ENCODE measurements around the gene DCDC2B. TPM values are rescaled to one million over a fixed set of nuclear protein-coding genes. Genes with fewer than 3 reads are reported as not detected.

The DCDC2B gene
- total and polyA plus RNA-seq, 10 of the 15 experiments (the other 5 are each of a cell fraction or from before 2014, with no cell fraction given) = 0.12 to 0.21 (median 0.15) TPM; not detected in 7

GRCh38 chr1:32239337-32239736 is 30.4 kb downstream of the DCDC2B start:
- no peak overlapping the region for H3K27ac ChIP-seq (ENCODE audit: control insufficient read depth, insufficient read depth)
- no peak for DNase-seq (ENCODE audit: low read depth, low spot score)
- no peak overlapping the region for H2AFZ ChIP-seq (ENCODE audit: control insufficient read depth, low read depth, low read length)
- TF ChIP-seq MYB (IDR thresholded peaks at IDR 0.05; ENCODE audit: borderline replicate concordance, low read depth, low read length) (no peak), RUNX3 (IDR thresholded peaks at IDR 0.05; ENCODE audit: low read length) (no peak)
- TF ChIP-seq, protein P1, sequence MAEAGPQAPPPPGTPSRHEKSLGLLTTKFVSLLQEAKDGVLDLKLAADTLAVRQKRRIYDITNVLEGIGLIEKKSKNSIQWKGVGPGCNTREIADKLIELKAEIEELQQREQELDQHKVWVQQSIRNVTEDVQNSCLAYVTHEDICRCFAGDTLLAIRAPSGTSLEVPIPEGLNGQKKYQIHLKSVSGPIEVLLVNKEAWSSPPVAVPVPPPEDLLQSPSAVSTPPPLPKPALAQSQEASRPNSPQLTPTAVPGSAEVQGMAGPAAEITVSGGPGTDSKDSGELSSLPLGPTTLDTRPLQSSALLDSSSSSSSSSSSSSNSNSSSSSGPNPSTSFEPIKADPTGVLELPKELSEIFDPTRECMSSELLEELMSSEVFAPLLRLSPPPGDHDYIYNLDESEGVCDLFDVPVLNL (IDR thresholded peaks at IDR 0.05; ENCODE audit: low read depth, low read length) = no peak
- no peak overlapping the region for H3K9ac ChIP-seq (ENCODE audit: control insufficient read depth, insufficient read depth, low read length)
- no peaks in the 10 kb centered on the region for H4K20me1 ChIP-seq (ENCODE audit: control insufficient read depth, insufficient read depth)
- intact Hi-C loops (cut with micrococcal nuclease; ENCODE audit: unreplicated experiment) (no loop called here), in situ Hi-C loops (cut with MboI) (no loop called here)
- H3K4me3 ChIP-seq = no peak overlapping the region
- H3K36me3 ChIP-seq (ENCODE audit: control insufficient read depth in 2 of 2, insufficient read depth in 2 of 2, low read length in 1 of 2) = no peaks in the 10 kb centered on the region
- H3K9me3 ChIP-seq (replicated peaks; ENCODE audit: control insufficient read depth, insufficient read depth, low read length) = no peaks in the 10 kb centered on the region
- WGBS (ENCODE audit: insufficient coverage, insufficient replicate concordance, low lambda C conversion rate, missing lambda C conversion rate) = 57% methylated on average over 4 of the region's 4 CpGs
- H3K4me1 ChIP-seq (ENCODE audit: control insufficient read depth, insufficient read depth, low read length) = peaks cover 21% of the 10 kb centered on the region
- ATAC-seq = no peak
- no peak for FAIRE-seq
- RAD21 ChIA-PET (ENCODE audit: unreplicated experiment) = interaction anchor here (0.8 to 3.0 kb wide), 4 partner anchors 9 to 77 kb away, joined by 3 to 14 read pairs (median 6); partner anchors contain the start of gene HDAC1
- POLR2A ChIA-PET = interaction anchor here (1.1 to 1.2 kb wide), 2 partner anchors 9 to 18 kb away, joined by 3 to 4 read pairs; no protein-coding TSS in a partner anchor
- SMC1A ChIA-PET (ENCODE audit: uncharacterized antibody, unreplicated experiment) = interaction anchor here (1.7 to 5.2 kb wide), 3 partner anchors 10 to 162 kb away, joined by 8 to 37 read pairs (median 11); no protein-coding TSS in a partner anchor
- BruUV-seq (replicated peaks) = no TSS peak
- CTCF ChIA-PET = interaction anchor here (0.6 to 6.0 kb wide), 7 partner anchors 10 to 58 kb away, joined by 3 to 50 read pairs (median 6); partner anchors contain the start of genes EIF3I, FAM167B, LCK and TMEM234
- H3K27me3 ChIP-seq (replicated peaks in 1 of 2; ENCODE audit: control insufficient read depth in 2 of 2, insufficient read depth in 2 of 2, low read length in 1 of 2) = no peaks in the 10 kb centered on the region
- H3K4me2 ChIP-seq (ENCODE audit: control insufficient read depth, insufficient read depth) = no peak overlapping the region
- no peaks in the 10 kb centered on the region for H3K79me2 ChIP-seq (ENCODE audit: control insufficient read depth, insufficient read depth, low read length)

- intact Hi-C loops (cut with micrococcal nuclease; ENCODE audit: unreplicated experiment) = no loop called here
Measured at GRCh38 chr1:32239790-32240139, 30.9 kb downstream of the DCDC2B start.

More at GRCh38 chr1:32239790-32240139, 30.9 kb downstream of the DCDC2B start:
- Histone ChIP-seq H3K79me2 (ENCODE audit: control insufficient read depth, insufficient read depth, low read length) (no peaks in the 10 kb centered on the region), H3K4me2 (ENCODE audit: control insufficient read depth, insufficient read depth) (no peak overlapping the region), H3K4me3 (no peak overlapping the region), H3K36me3 (ENCODE audit: control insufficient read depth in 2 of 2, insufficient read depth in 2 of 2, low read length in 1 of 2) (no peaks in the 10 kb centered on the region), H3K27me3 (replicated peaks in 1 of 2; ENCODE audit: control insufficient read depth in 2 of 2, insufficient read depth in 2 of 2, low read length in 1 of 2) (no peaks in the 10 kb centered on the region), H3K27ac (ENCODE audit: control insufficient read depth, insufficient read depth) (no peak overlapping the region), H2AFZ (ENCODE audit: control insufficient read depth, low read depth, low read length) (peak overlapping the region; percentile 89), H3K9ac (ENCODE audit: control insufficient read depth, insufficient read depth, low read length) (no peak overlapping the region; the same call in 1 of the 2 replicates), H3K9me3 (replicated peaks; ENCODE audit: control insufficient read depth, insufficient read depth, low read length) (no peaks in the 10 kb centered on the region), H4K20me1 (ENCODE audit: control insufficient read depth, insufficient read depth) (no peaks in the 10 kb centered on the region), H3K4me1 (ENCODE audit: control insufficient read depth, insufficient read depth, low read length) (peaks cover 21% of the 10 kb centered on the region)
- SMC1A ChIA-PET (ENCODE audit: uncharacterized antibody, unreplicated experiment) = interaction anchor here (1.1 to 5.2 kb wide), 11 partner anchors 9 to 166 kb away, joined by 3 to 37 read pairs (median 7); partner anchors contain the start of genes BSDC1 and TMEM39B
- in situ Hi-C loops (cut with MboI) = no loop called here
- FAIRE-seq (no peak), ATAC-seq (no peak), DNase-seq (ENCODE audit: low read depth, low spot score) (no peak)
- WGBS (ENCODE audit: insufficient coverage, insufficient replicate concordance, low lambda C conversion rate, missing lambda C conversion rate) = 93% methylated on average over 14 of the region's 20 CpGs
- RAD21 ChIA-PET (ENCODE audit: unreplicated experiment) = interaction anchor here (1.4 to 3.8 kb wide), 5 partner anchors 15 to 133 kb away, joined by 3 to 34 read pairs (median 10); partner anchors contain the start of gene HDAC1
- POLR2A ChIA-PET = interaction anchor here (0.8 to 2.0 kb wide), 3 partner anchors 10 to 155 kb away, joined by 3 to 6 read pairs (median 5); partner anchors contain the start of gene BSDC1
- BruUV-seq (replicated peaks) = no TSS peak
- TF ChIP-seq RELA (IDR thresholded peaks at IDR 0.05; ENCODE audit: borderline replicate concordance, partially characterized antibody) (no peak), CHD4 (IDR thresholded peaks at IDR 0.05) (no peak), SREBF2 (IDR thresholded peaks at IDR 0.05; ENCODE audit: low read length) (no peak), SIN3A (IDR thresholded peaks at IDR 0.05; ENCODE audit: low read depth, low read length) (no peak)
- CTCF ChIA-PET = interaction anchor here (0.6 to 6.0 kb wide), 15 partner anchors 9 to 161 kb away, joined by 3 to 50 read pairs (median 6); partner anchors contain the start of genes EIF3I, FAM167B, KPNA6 and LCK

Data from GM12878 (cell line).